Peyer's patch (tissue), 4 donors: Measurements from ENCODE around the gene NR4A1. TPM values are rescaled to one million over a fixed set of nuclear protein-coding genes. Genes with fewer than 3 reads are reported as not detected.

Source experiments
- DNase-seq, 3 donors: peaks; one replicate each; pipeline ENCODE4 v3.0.0-alpha.2; 2017 to 2019
- H3K27ac ChIP-seq, 4 donors: fragments of 200-600 bp; sonication (generic); one replicate each; pipeline ENCODE4 v1.5.1; 2016 to 2019
- H3K27me3 ChIP-seq, 2 donors: fragments of 200-600 bp; sonication (generic); one replicate each; pipeline ENCODE4 v1.5.1; 2019
- H3K36me3 ChIP-seq, 3 donors: fragments of 200-600 bp; sonication (generic); one replicate each; pipeline ENCODE4 v1.5.1; 2016 to 2019
- H3K4me1 ChIP-seq, 4 donors: fragments of 200-600 bp; sonication (generic); one replicate each; pipeline ENCODE4 v1.5.1; 2016 to 2019
- H3K4me3 ChIP-seq, 4 donors: fragments of 200-600 bp; sonication (generic); 1 replicate in 3 of 4; 2 replicates in 1 of 4; pipeline ENCODE4 v1.5.1; 2016 to 2019; ENCODE audit warnings: mild to moderate bottlenecking in 1 of 4
- H3K9me3 ChIP-seq, 4 donors: fragments of 200-600 bp; sonication (generic); one replicate each; pipeline ENCODE4 v1.5.1; 2016 to 2019; ENCODE audit warnings: mild to moderate bottlenecking in 1 of 4
- CTCF ChIP-seq, 6 experiments: fragments of 450-650 bp in 4 of 6; fragments of 200-600 bp in 2 of 6; sonication (generic) in 1 of 6; IDR thresholded peaks; one replicate each; pipeline ENCODE4 v1.5.1; 2017 to 2019; ENCODE audit warnings: antibody characterized with exemption in 6 of 6, mild to moderate bottlenecking in 3 of 6, moderate library complexity in 1 of 6
- POLR2A ChIP-seq, 2 donors: fragments of 450-650 bp; IDR thresholded peaks; one replicate each; pipeline ENCODE4 v1.5.1; 2017; ENCODE audit warnings: antibody characterized with exemption in 2 of 2, mild to moderate bottlenecking in 2 of 2, moderate library complexity in 2 of 2
- total RNA-seq, 4 donors: library from RNA; depleted of rRNA; stranded (reverse); fragments of >200 nt; gene quantifications; one replicate each; pipeline ENCODE4 v1.1.0, GENCODE V29; 2016

Gene NR4A1
- total RNA-seq, 4 donors from 2014 or later, result 3.9 to 265 (median 42.2) TPM

DNA sequence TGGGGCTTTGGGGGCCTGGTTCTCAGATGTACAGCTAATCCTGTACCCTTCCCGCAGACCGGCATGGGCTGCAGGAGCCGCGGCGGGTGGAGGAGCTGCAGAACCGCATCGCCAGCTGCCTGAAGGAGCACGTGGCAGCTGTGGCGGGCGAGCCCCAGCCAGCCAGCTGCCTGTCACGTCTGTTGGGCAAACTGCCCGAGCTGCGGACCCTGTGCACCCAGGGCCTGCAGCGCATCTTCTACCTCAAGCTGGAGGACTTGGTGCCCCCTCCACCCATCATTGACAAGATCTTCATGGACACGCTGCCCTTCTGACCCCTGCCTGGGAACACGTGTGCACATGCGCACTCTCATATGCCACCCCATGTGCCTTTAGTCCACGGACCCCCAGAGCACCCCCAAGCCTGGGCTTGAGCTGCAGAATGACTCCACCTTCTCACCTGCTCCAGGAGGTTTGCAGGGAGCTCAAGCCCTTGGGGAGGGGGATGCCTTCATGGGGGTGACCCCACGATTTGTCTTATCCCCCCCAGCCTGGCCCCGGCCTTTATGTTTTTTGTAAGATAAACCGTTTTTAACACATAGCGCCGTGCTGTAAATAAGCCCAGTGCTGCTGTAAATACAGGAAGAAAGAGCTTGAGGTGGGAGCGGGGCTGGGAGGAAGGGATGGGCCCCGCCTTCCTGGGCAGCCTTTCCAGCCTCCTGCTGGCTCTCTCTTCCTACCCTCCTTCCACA lies 7.6 kb downstream of the NR4A1 start:
- Histone ChIP-seq H3K27ac (no peak overlapping the region), H3K36me3 (peaks cover 0 to 47% (median 0%) of the 10 kb centered on the region in 3 donors), H3K4me1 (peaks cover 0 to 6% (median 0%) of the 10 kb centered on the region in 4 donors), H3K4me3 (no peak overlapping the region), H3K27me3 (no peaks in the 10 kb centered on the region), H3K9me3 (no peaks in the 10 kb centered on the region)
- no peak for DNase-seq
- TF ChIP-seq POLR2A (IDR thresholded peaks at IDR 0.05), result no peak
- TF ChIP-seq CTCF (IDR thresholded peaks at IDR 0.05), result no peak

GRCh38 chr12:52059582-52060497 lies 8.6 kb downstream of the NR4A1 start:
- H3K4me1 ChIP-seq, result no peaks in the 10 kb centered on the region
- no peak for DNase-seq
- H3K4me3 ChIP-seq, result no peak overlapping the region
- TF ChIP-seq CTCF (IDR thresholded peaks at IDR 0.05) (no peak), POLR2A (IDR thresholded peaks at IDR 0.05) (no peak)
- no peaks in the 10 kb centered on the region for H3K9me3 ChIP-seq
- no peaks in the 10 kb centered on the region for H3K27me3 ChIP-seq
- peaks cover 0 to 40% (median 0%) of the 10 kb centered on the region in 3 donors for H3K36me3 ChIP-seq
- no peak overlapping the region for H3K27ac ChIP-seq

DNA sequence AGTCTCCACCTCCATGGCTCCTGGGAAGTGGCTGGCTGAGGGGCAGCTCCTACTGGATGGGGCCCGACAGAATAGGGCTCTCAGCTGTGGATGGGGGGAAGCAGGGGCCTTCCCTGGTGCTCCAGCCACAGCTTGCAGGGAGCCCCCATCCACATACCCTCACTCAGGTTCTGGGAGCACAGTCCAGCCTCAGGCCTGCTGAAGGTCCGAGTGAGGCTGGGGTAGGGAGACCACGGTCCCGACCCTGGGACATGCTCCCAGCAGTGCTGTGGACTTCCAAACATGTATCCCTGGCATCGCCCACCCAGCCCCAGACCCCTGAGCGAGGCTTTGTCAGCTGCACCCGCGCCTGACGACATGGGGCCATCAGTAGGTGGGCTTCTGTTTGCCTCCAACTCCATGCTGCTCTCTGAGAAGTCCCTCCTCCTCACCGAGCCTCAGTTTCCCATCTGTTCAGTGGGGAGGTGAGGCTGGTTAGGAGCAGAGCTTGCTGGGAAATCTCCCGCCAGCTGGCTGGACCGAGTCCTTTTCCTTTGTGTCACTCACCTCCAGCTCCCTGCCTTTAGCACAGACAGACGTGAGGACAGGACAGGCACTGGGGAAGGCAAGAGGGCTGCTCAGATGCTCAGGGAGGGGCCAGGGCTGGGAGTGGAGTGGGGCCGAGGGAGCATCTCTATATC lies 9.4 kb downstream of the NR4A1 start:
- Histone ChIP-seq H3K4me1 (no peaks in the 10 kb centered on the region), H3K9me3 (no peaks in the 10 kb centered on the region), H3K36me3 (peaks cover 0 to 32% (median 0%) of the 10 kb centered on the region in 3 donors), H3K27ac (no peak overlapping the region), H3K4me3 (no peak overlapping the region), H3K27me3 (no peaks in the 10 kb centered on the region)
- TF ChIP-seq CTCF (IDR thresholded peaks at IDR 0.05), result no peak
- DNase-seq, result no peak

GRCh38 chr12:52061470-52062166 lies 10.4 kb downstream of the NR4A1 start:
- H3K27me3 ChIP-seq, result no peaks in the 10 kb centered on the region
- H3K36me3 ChIP-seq, result peaks cover 0 to 22% (median 0%) of the 10 kb centered on the region in 3 donors
- no peaks in the 10 kb centered on the region for H3K4me1 ChIP-seq
- H3K9me3 ChIP-seq, result no peaks in the 10 kb centered on the region
- no peak overlapping the region for H3K27ac ChIP-seq
- no peak overlapping the region for H3K4me3 ChIP-seq
- no peak for TF ChIP-seq CTCF (IDR thresholded peaks at IDR 0.05)
- no peak for DNase-seq
